Tongue (tissue), 2 donors: Measurements from ENCODE around the gene MSANTD2. TPM values are rescaled to one million over a fixed set of nuclear protein-coding genes. Genes with fewer than 3 reads are reported as not detected.
"Not testable (repeated sequence)": the region's sequence is repeated elsewhere in the genome, so short reads cannot be mapped to it uniquely, and the experiment has no call there.

Experiments used
- DNase-seq: peaks from one replicate; pipeline ENCODE4 v3.0.0-alpha.2; 2015
- total RNA-seq: library from RNA; depleted of rRNA; stranded (reverse); fragments of >200 nt; gene quantifications from one replicate; pipeline ENCODE4 v1.2.3, GENCODE V29; 2014

Gene MSANTD2
- total RNA-seq, 1 donor from 2014 or later = 21.7 TPM

DNA sequence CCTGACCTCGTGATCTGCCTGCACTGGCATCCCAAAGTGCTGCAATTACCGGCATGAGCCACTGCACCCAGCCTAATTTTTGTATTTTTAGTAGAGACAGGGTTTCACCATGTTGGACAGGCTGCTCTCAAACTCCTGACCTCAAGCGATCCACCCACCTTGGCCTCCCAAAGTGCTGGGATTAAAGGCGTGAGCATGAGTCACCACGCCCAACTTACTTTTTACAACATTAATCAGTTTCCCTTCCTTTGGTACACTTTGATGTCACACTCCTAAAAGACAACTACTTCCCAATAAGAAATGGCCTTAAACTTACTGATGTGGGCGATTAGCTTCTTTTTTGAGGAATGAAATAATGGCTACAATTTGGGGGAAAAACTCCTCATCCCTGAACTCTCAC is 29.2 kb downstream of the MSANTD2 start:
- DNase-seq = not testable (repeated sequence)

DNA sequence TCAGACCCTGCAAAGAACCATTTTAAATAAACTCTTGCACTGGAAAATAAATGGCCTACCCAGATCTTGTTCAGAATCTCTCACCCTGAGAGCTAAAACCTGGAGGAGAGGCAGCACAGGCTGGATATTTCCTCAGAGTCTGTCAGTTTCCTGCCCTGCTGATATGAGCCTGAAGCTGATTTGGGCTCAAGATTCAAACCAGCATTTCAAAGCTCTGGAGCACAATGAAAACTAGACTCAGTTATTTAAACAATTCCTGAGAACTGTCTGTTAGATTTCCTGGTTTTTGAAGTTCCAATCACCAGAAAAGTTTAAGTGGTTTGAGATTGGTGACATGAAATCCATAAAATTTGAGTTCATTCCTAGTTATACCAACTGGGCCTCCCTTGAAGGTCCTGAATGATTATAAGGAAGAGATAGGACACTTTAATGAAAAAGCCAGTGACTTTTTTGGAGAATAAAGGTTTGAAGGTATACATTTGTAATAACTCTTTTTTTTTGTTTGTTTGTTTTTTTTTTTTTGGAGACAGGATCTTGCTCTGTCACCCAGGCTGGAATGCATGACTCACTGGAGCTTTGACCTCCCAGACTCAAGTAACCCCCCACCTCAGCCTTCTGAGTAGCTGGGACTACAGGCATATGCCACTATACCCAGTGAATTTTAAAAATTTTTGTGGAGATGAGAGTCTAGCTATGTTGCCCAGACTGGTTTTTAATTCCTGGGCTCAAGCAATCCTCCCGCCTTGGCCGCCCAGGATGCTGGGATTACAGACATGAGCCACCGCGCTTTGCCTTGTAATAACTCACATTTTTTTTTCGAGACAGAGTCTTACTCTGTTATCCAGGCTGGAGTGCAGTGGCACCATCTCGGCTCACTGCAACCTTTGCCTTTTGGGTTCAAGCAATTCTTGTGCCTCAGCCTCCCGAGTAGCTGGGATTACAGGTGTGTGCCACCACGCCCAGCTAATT is 30.1 kb downstream of the MSANTD2 start:
- DNase-seq = no peak

DNA sequence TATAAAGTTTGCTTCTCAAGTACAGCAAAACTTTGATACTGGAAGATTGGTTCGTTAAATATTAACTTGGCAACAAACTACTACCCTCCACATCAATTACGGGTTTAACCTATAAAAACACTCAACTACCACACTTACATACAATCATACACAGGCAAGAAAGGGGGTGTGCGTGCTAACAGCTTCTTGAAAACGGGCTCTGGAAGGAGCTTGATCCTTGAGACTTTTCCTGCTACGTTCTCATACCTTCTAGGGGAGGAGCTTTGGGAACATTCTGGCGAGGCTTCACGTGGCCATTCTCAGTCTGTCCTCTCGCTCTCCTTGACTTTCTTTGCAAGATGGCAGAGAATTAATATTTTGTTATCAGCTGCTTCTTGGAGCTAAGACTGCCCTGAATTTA is 31.3 kb downstream of the MSANTD2 start:
- no peak for DNase-seq

DNA sequence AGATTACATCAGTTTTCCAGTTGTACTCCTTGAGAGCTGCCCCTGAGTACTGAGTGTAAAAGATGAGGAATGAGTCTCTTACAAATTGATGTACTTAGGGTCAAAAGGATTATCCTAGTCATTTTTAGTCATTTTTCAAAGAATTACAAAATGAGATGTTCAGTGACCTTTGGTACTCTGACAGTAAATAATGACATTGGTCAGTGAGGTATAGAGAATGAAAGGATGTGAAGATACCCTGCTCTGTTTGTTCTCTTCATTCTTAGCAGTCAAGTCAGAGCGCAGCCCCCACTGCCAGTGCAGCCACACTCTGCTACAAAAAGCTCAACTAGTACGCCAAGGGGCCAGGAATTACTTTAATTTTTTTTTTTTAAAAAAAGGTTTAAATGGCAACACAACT is 34.0 kb downstream of the MSANTD2 start:
- no peak for DNase-seq

DNA sequence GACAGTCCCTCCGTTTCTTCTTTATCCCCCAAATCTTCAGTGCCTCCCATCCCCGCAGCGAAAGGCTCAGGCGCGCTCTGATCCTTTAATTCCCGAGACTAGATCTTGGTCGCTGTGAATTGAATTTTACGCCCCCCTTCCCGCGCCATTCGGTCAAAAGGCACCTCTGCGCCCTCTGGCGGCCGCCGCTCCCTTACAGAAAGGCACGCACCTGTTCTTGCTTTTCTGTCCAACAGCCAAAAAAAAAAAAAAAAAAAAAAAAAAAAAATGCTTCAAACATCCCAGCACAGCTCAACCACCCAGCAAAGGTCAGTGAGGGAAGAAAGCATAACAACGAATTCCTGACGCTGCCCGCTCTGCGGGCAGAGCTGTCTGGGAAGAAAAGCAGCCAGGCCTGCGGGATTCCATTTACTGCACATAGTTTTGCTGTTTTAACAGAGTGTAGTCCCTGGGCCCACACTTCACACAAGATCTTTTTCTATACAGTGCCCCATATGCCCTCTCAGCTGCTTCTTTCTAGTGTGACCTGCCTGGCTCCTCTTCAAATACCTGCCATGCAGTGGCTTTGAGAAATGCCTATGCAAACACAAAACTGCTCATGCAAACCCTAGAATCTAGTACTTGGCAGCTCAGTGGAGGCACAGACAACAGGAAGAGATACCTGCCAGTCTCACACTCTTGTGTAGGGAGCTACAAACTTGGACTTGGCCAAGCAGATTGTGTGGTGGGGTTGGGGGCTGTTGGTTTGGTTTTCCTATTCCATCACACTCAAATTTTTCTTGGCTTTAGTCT is 36.9 kb downstream of the MSANTD2 start:
- DNase-seq = peak; percentile 94

DNA sequence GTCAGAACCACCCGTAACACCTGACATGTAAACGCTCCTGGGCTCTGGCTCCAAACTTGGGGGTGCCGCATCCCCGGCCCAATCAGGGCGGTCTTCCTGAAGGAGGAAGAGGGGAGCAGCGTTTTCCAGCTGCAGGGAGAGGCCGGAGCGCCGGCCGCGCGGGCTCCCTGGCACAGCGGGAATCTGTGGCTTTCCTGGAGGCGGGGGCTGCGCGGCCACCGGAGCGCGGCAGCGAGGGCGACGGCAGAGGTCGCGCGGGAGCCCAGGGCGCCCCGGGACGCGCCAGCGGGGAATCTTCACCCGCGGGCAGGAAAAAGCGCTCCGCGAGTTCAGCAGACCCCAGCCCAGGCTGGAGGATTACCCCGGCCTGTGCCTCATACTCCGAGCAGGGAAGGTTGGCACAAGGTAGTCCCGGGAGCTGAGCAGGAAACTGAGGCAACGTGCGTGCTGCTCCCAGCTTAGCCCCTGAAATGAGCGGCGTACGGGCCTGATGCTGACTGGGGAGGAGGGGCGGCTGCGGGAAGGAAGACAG is 37.5 kb downstream of the MSANTD2 start:
- no peak for DNase-seq

DNA sequence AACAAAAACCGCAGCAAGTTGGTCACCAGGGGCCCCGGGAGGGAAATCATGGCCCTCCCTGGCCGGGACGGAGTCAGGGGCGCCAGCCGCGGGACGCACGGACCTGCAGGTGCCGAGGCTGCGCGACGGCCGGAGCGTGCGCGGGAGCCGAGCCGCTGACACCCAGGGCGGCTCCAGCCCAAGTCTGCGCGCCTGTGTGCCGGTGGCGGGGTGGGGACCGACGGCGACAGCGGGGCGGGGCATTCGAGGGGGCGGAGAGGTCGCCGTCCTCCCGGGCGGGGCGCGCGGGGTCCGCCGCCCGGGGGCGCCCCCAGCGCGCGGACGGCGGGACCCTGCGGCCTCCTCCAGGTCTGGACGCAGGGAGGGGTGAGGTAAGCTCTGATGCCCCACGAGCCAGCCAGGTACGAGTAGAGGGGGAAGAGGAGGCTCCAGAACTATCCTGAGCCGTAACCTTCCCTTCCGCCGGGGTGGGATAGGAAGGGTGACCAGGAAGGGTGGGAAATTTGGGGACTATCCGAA is 38.0 kb downstream of the MSANTD2 start, which contains the start of gene ESAM:
TSS of gene ESAM (minus strand) at position 186 of the 519 bp plus-strand sequence. CDS start at position 50, 136 bp downstream.
- no peak for DNase-seq

DNA sequence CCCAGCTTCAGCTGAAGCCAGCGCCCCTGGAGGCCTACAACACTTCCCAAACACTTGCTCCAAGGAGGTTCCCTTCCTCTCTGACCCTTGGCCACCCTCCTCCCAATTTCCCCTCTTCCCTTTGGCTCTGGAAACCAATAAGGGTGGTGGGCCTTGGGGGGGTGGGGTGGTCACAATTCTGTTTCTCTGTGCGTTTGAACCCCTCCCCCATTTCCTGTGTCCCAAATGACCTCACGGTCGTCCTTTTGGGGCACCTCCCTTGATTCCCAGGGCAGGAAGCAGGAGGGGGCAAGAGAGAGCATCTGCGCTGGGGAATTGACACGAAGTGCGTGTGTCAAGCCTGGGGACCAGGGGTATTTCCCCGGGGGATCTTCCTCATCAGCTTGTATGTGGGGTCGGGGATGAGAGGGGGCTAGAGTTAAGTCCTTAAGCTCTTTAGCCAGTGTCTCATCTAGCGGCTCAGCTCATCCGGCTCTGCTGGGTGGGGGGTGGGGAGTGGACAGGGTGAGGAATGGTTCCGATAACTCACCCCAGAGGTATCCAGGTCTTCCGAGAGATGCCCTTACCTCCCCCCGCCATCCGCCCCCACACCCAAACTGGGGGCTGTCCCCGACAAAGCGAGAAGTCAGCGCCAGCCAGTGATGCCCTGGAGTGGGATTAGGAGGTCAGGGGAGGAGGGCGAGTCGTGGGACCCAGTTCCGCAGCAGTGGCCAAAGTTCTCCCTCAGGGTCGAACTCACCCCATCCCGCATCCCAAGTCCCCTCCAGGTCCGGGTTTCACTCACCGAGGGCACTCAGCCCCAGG is 38.7 kb downstream of the MSANTD2 start:
- no peak for DNase-seq

DNA sequence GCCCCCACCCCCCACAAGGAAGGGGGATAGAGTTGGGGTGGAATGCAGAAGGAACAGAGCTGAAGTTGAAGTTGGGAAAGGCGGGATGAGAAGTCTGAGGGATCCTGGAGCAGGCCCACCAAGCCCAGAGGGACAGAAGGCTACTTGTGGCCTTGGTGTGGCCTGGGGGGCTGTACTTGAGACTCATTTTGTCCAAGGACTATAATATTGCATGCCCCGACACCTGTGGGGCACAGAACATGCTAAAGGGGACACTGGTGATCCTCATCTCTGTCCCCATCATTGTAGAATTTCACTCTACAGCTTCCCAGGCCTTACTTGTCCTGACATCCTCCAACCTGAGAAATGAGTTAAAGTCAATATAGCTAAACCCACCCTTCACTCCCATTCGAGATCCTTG is 39.4 kb downstream of the MSANTD2 start:
- DNase-seq = no peak

DNA sequence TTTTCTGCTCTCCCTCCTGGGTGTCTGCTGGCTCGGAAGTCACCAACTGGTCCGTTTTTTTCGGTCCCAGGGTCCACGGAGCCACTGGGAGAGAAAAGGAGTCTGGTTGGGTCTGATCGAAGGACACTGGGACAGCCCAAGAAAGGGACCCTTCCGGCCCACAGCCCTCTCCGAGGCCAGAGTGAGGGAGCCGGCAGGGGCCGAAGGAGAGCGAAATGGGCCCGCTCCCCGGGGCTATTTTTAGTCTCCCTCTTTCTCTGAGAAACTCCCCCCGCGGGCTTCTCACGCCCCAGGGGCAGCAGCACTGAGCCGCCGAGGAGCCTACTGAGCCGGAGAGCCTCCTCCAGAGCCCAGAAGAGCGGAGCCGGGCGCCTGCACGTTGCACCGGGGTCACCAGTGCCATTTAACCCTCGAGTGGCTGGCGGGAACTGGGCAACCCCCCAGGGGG is 40.0 kb downstream of the MSANTD2 start:
- DNase-seq = no peak

DNA sequence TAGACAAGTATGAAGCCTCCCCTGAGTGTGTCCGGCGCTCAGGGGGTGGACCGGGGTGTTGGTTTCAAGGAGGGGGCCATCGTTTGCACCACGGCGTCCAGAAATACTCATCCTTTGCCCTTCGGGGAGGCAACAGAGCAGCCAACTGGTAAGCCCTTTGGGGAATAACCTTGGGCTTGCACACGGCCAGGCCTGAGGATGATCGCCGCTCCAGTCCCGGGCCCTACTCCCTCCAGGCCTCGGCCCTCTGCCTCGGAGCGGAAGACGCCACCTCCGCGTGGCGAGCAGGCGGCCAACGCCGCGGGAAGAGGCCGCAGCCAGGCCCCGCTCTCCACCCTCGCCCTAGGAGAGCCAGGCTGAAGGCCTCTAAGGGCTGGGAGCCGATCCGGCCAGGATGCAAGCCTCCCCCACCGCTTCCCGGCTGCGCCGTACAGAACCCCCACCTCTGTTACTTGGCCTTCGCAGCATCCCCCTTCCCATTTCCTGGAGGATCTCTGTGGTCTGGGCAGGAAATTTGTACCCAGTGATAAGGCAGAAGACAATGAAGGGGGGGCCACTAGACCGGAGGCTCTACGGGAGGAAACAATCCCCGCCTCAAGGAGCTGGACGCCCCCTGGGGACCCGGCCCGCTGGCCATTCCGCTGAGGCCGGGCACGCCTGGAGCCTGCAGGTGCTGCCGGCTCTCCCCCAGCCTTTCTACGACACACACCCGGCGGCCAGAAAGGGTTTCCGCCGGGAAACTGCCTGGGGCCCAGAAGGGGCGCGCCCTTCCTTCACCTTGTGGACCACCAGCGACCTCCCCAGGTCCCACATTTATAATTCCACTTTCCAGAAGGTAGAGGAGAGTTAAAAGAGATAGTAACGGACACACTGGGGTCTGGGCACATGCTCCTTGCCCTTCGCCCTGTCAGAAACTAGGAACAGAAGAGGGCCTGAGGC is 40.7 kb downstream of the MSANTD2 start:
- no peak for DNase-seq

DNA sequence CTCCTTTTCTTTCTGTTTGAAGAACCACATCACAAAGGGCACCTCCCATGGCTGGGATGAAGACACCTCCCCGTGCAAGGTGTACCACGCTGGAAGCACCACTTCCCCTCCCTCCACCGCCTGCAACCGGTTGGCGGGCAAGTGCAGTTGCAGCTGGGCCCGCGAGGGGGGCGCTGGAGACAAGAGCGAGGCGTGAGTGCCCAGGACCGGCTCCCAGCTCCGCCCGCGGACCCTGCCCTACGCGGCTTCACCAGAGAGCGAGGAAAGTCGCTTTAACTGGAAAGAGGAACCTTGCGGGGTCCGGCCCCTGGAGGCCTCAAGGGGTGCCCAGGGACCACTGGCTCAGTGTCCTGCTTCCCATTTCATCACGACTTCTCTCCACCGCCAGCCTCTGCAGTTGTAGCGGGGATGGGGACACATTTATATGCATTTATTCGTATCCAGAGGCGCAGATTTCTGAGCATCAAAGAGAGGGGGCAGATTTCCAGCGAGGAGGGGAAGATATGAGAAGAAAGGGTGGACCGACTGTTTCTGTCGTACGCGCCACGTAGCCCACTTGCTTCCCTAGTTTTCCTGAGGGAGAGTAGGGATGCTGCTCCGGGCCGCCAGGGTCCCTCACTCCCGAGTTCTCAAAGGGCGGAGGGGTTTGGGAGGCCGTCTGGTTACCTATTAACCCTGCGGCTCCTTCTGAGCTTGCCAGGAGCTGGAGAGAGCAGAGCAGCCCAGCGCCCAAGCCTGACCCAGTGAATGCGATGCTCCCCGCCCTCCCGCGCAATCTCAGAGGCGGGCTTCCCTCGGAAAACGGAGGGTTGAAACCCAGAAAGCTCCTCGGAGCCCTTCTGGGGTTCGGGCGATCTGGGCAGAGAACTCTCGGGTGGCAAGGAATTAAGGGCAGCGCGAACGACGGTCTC is 41.6 kb downstream of the MSANTD2 start:
- peak; percentile 80 for DNase-seq

DNA sequence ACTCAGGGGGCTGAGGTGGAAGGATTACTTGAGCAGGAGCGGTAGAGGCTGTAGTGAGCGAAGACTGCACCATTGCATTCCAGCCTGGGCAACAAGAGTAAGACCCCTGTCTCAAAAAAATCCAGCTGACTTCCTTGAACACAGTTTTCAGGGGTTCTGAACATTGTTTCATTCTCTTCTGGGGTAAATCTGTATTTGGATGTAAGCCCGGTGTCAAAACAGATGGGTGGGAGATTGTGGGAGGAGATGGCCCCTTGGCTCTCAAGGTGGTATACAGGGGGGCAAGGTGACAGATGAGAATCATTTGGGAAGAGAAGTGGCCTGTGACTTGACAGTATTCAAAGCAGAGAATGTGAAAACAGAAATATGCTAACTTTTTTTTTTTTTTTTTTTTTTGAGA is 42.9 kb downstream of the MSANTD2 start:
- no peak for DNase-seq

DNA sequence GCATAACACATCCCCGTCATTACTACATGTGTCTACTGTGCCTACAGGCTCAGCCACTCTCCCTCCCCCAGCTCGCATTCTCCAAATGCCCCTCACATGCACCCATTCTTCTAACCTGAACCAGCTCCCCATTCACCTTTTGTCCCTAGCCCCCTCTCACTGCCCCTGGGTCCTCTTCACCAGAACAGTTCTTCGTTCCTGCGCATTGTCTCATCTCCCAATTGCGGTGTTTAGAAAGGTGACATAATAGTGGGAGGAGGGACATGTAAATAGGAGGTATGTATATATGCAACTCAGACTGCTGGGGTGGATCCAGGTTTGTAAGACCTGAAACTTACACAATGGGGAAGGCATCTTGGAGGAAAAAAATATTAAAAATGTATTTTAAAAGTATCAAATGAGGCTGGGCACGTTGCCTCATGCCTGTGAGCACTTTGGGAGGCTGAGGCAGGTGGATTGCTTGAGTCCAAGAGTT is 43.4 kb downstream of the MSANTD2 start:
- no peak for DNase-seq

DNA sequence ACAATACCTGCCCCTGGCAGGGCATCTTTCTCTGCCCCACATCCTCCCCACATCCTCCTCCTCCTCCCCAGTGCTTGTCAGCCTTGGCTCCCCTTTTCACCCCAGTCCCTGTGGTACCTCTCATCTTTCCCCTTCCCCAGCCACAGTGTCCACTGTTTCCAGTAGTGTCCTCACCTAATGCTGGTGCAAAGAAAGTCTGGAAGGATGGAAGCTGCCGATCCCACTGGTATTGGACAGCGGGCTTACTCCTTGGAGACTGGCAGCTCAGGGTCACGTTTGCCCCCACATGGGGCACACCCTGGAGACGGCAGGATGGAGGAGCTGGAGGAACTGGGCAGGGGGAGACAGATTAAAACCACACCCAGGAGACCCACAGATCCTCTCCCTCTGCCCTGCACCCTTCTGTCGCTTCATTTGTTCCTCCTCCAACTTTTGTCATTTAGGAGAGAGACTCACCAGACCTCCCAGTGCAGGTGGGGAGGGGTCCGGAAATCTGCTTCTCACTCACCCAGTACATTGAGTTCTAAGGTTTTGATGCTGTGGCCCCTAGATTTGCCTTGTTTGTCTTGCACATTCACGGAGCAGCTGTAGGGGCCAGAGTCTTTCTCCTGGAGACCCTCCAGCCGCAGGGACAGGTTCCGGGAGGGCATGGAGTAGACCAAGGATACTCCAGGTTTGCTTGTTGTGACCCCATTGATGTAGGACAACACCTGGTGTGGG is 44.0 kb downstream of the MSANTD2 start:
- no peak for DNase-seq

DNA sequence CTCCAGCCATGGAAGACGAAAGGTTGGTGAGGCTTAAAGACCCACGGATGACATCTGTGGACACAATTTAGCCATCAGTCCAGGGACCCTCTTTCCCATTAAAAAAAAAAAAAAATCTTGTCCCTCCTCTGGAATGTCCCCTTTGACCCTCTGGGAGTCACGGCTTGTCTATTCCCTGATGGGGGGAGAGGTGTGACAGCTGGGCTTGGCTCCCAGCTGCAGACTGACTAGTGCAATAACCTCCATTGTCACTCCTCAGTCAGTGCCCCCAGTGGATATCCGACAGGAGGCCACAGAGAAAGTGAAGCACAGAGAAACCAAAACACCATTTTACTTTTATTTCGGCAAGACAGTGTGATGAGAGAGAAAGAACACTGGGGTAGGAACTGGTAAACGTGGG is 45.5 kb downstream of the MSANTD2 start:
- DNase-seq = no peak

DNA sequence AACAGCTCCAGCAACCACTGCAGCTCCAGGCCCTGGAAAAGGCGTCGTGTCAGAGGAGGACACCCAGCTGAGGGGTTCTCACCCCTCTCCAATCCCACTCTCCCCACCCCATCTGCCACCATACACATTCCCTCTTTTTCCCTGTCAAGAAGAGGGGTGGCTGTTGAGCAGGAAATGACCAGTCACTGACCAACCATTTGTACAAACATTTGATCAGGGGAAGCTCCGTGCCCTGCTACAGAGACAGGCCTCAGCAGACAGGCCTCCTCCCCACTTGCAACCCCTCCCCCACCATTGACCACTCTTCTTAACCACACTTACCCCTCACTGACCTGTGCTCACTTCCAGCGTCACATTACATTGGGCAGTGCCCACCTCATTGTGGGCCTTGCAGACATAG is 45.9 kb downstream of the MSANTD2 start:
- no peak for DNase-seq

DNA sequence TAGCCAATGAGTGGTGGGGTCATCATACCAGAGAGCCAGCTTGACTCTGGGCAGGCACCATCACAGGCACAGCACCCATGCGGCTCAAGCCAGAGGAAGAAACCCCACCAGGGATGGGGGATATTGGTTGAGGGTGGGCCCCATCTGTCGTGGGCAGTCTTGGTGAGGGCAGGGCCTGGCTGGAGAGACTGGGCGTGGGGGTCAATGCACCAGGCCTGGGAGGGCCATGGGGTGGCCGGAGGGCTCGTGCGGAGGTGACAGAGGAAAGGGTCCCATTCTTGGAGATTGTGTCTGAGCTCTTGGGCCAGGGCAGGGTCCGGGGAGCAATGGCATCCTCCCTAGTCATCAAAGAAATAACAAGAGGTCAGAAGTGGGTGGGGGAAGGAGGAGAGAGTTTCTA is 46.6 kb downstream of the MSANTD2 start:
- no peak for DNase-seq

DNA sequence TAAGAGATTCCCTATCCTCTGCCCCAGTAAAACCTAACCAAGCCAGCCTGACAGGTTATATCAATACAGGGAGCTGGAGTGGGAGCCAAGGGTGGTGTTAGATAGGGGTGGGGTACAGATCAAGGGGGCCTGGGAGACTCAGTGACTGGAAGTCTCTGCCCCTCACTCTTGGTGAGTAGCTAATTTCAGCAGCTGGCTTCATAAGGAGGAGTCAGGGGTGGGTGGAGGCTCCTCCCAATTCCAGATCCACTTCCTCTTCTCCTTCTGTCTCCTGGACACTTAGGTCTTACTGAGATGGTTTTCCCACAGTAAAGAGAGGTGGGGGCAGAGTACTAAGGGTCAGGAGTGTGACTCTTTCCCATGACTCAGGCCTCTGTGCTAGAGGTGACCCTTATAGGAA is 47.0 kb downstream of the MSANTD2 start:
- no peak for DNase-seq
